ENCODE data around the gene RIMBP2.

- TF ChIP-seq, protein P1, sequence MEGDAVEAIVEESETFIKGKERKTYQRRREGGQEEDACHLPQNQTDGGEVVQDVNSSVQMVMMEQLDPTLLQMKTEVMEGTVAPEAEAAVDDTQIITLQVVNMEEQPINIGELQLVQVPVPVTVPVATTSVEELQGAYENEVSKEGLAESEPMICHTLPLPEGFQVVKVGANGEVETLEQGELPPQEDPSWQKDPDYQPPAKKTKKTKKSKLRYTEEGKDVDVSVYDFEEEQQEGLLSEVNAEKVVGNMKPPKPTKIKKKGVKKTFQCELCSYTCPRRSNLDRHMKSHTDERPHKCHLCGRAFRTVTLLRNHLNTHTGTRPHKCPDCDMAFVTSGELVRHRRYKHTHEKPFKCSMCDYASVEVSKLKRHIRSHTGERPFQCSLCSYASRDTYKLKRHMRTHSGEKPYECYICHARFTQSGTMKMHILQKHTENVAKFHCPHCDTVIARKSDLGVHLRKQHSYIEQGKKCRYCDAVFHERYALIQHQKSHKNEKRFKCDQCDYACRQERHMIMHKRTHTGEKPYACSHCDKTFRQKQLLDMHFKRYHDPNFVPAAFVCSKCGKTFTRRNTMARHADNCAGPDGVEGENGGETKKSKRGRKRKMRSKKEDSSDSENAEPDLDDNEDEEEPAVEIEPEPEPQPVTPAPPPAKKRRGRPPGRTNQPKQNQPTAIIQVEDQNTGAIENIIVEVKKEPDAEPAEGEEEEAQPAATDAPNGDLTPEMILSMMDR (IDR thresholded peaks at IDR 0.05; ENCODE audit: low read length) = no peak
- no peak for TF ChIP-seq EZH2 (optimal IDR thresholded peaks at IDR 0.05; ENCODE audit: low read depth, low read length)
- TF ChIP-seq EZH2phosphoT487 (IDR thresholded peaks at IDR 0.05; ENCODE audit: low read length) = no peak
Measured at GRCh38 chr12:130511285-130511684, 204.8 kb downstream of the RIMBP2 start.
